Adrenal gland (tissue), 19 donors: ENCODE measurements around the gene PIGB. TPM values are rescaled to one million over a fixed set of nuclear protein-coding genes. Genes with fewer than 3 reads are reported as not detected.

ENCODE experiments used
- DNase-seq, 7 donors: peaks; one replicate each; pipeline ENCODE4 v3.0.0-alpha.2; 2019 to 2020
- H3K27ac ChIP-seq, 5 donors: fragments of 200-600 bp; sonication (generic) in 4 of 5; 1 replicate in 3 of 5; 2 replicates in 2 of 5; pipeline versions ENCODE4 v1.5.1 to v1.8.0; 2016 to 2020; ENCODE audit warnings: mild to moderate bottlenecking in 1 of 5
- H3K27me3 ChIP-seq: fragments of 200-600 bp; 2 replicates; pipeline ENCODE4 v1.8.0; 2021
- H3K36me3 ChIP-seq, 2 donors: fragments of 200-600 bp; replicated peaks in 1 of 2; 1 replicate in 1 of 2; 2 replicates in 1 of 2; pipeline versions ENCODE4 v1.5.1 to v1.8.0; 2018 to 2022
- H3K4me1 ChIP-seq, 2 donors: fragments of 200-600 bp; replicated peaks in 1 of 2; 1 replicate in 1 of 2; 2 replicates in 1 of 2; pipeline versions ENCODE4 v1.5.1 to v1.8.0; 2018 to 2021
- H3K4me3 ChIP-seq, 4 donors: fragments of 200-600 bp; sonication (generic) in 3 of 4; one replicate each; pipeline ENCODE4 v1.5.1; 2016 to 2018
- H3K9me3 ChIP-seq, 3 donors: fragments of 200-600 bp; sonication (generic) in 1 of 3; replicated peaks in 1 of 3; 1 replicate in 2 of 3; 2 replicates in 1 of 3; pipeline versions ENCODE4 v1.5.1 to v1.8.0; 2016 to 2021
- POLR2A ChIP-seq, 2 donors: fragments of 450-650 bp; IDR thresholded peaks; one replicate each; pipeline ENCODE4 v1.6.1; 2017; ENCODE audit warnings: antibody characterized with exemption in 2 of 2, mild to moderate bottlenecking in 2 of 2, moderate library complexity in 1 of 2
- WGBS, 4 donors: extraction: QIAGEN DNeasy Blood & Tissue Kit in 2 of 4; methylation state at CpG; one replicate each; pipeline versions ENCODE4 v1.1.5 to v1.1.7; 2013 to 2017; 5-methylcytosine and 5-hydroxymethylcytosine counted together
- intact Hi-C, 2 donors: fragments of 100-400 bp; cut with DNase I; formaldehyde crosslinking; loops; one replicate each; pipeline versions ENCODE4 v1.14.1 to v1.15.0; 2022 to 2023
- long read RNA-seq, 10 donors: library from polyadenylated mRNA in 3 of 10; unstranded in 2 of 10; stranded (forward) in 1 of 10; transcript quantifications; one replicate each; pipeline ENCODE4 v2.0.0 and lab custom pipeline, GENCODE V29; 2021 to 2026
- polyA plus RNA-seq, 3 donors: library from polyadenylated mRNA; stranded (reverse); fragments of 200-250 nt in 2 of 3; fragments of 350-450 nt in 1 of 3; fragmentation: Illumina TruSeq in 1 of 3; extraction: RNeasy Lipid Tissue Mini Kit (QIAGEN cat#74804) in 1 of 3; gene quantifications; one replicate each; pipeline ENCODE4 v1.2.3, GENCODE V29; 2013 to 2014
- total RNA-seq, 9 donors: library from RNA; depleted of rRNA in 4 of 9; stranded (reverse); fragments of >200 nt in 4 of 9; fragments of 120-200 nt in 1 of 9; fragmentation: NEBNext Ultra II Directional in 1 of 9; extraction: Animal tissue kit (Norgen Biotek cat#: 25700) in 1 of 9; gene quantifications; one replicate each; pipeline versions ENCODE4 v1.1.0 to v1.2.4, GENCODE V29; 2013 to 2023
- TF ChIP-seq, protein P1 (sequence below), 6 experiments: fragments of 450-650 bp in 4 of 6; fragments of 200-600 bp in 2 of 6; sonication (generic) in 1 of 6; IDR thresholded peaks; 1 replicate in 5 of 6; 2 replicates in 1 of 6; pipeline versions ENCODE4 v1.5.1 to v1.8.0; 2016 to 2021; ENCODE audit warnings: antibody characterized with exemption in 6 of 6, mild to moderate bottlenecking in 2 of 6, moderate library complexity in 1 of 6
- donor health status: healthy with polysubstance abuse.
- donor health status: Bipolar disorder and iron deficiency.
- donor health status: DM: yes; HTN: yes; CAD: no.
- donor health status: DM: no; HTN: no; CAD: no.
- donor health status: DM: no; HTN: no; CAD: no.
- donor health status: DM: yes; HTN: yes; CAD: no.

Gene PIGB
- 10 to 100 TPM in 7 of 9 donors, 1 to 10 TPM in 2; 9.5 to 19.6 (median 13.7) TPM for total RNA-seq
- 10 to 100 TPM; 16.2 to 33.8 (median 20.4) TPM for polyA plus RNA-seq
- long read RNA-seq, donor 1, partial matches to known transcripts, result 0 of 2 reads
- long read RNA-seq, donor 1, other reads (novel, unspliced or antisense), result 0 of 2 reads
- long read RNA-seq, donor 2, partial matches to known transcripts, result 0 of 2 reads
- long read RNA-seq, donor 2, other reads (novel, unspliced or antisense), result 0 of 2 reads
- long read RNA-seq, donor 3, partial matches to known transcripts, result 0 of 2 reads
- long read RNA-seq, donor 3, other reads (novel, unspliced or antisense), result 0 of 2 reads
- long read RNA-seq, donor 4, partial matches to known transcripts, result 1 of 6 reads
- long read RNA-seq, donor 4, other reads (novel, unspliced or antisense), result 0 of 6 reads
- long read RNA-seq, donor 5, transcript PIGB-202 (12 exons, 1,668 nt), result major isoform, 22 of 31 reads
- long read RNA-seq, donor 5, partial matches to known transcripts, result 1 of 31 reads
- long read RNA-seq, donor 5, other reads (novel, unspliced or antisense), result 6 of 31 reads
- long read RNA-seq, donor 6, transcript PIGB-202 (12 exons, 1,668 nt), result major isoform, 7 of 10 reads
- long read RNA-seq, donor 6, partial matches to known transcripts, result 0 of 10 reads
- long read RNA-seq, donor 6, other reads (novel, unspliced or antisense), result 3 of 10 reads
- long read RNA-seq, donor 7, partial matches to known transcripts, result 0 of 1 reads
- long read RNA-seq, donor 7, other reads (novel, unspliced or antisense), result 0 of 1 reads
- long read RNA-seq, donor 8, partial matches to known transcripts, result 61 of 73 reads
- long read RNA-seq, donor 8, other reads (novel, unspliced or antisense), result 7 of 73 reads
- long read RNA-seq, donor 9, partial matches to known transcripts, result 0 of 3 reads
- long read RNA-seq, donor 9, other reads (novel, unspliced or antisense), result 0 of 3 reads
- long read RNA-seq, donor 10, partial matches to known transcripts, result 0 of 3 reads
- long read RNA-seq, donor 10, other reads (novel, unspliced or antisense), result 0 of 3 reads

DNA sequence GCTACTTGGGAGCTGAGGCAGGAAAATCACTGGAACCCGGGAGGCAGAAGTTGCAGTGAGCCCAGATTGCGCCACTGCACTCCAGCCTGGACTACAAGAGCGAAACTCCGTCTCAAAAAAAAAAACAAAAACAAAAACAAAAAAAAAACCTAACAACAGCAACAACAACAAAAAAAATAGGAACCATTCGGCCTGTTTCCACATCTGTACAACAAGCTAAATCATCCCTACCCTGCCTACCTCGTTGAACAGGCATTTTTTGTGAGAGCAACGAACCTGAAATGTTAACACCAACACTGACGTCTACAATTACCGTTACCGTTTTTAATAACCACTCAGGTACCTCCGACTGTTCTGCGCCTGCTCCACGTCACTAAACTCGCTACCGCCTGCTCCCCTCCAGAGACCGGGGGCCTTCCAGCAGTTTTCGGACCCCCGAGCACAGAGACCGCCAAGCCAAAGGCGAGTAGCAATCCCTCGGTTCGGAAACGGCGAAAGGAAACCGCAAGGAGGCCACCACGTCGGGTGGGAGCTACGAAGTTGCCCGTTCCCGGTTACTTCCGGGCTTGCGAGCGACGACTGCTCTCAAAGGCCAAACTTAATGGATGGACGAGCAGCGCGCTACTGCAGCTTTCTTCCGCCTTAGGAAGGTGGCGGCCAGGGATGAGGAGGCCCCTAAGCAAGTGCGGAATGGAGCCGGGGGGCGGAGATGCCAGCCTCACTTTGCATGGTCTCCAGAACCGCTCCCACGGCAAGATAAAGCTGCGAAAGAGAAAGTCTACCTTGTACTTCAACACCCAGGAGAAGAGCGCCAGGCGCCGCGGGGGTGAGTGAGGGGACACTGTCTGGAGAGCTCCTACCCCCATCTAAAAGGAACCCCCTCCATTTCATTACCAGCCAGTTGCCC lies at the start of gene PIGB, which contains the start of gene PIGBOS1:
PIGB (plus strand) TSS at position 635 of the 907 bp plus-strand sequence; CDS start at position 664, 29 bp downstream.
PIGBOS1 (minus strand) TSS at position 536 of the 907 bp plus-strand sequence. CDS start 1,331 bp downstream, outside the sequence.
- H3K4me3 ChIP-seq, result peak within 1 kb of the TSS; percentile 44 to 95 (median 74)
- no peaks in the 10 kb centered on the region for H3K27me3 ChIP-seq
- intact Hi-C loops, result no loop called here
- peaks cover 4 to 32% of the 10 kb centered on the region in 2 donors for H3K4me1 ChIP-seq
- H3K27ac ChIP-seq, result peak within 1 kb of the TSS; percentile 83 to 96 (median 90)
- peaks cover 0 to 2% of the 10 kb centered on the region in 2 donors for H3K36me3 ChIP-seq
- TF ChIP-seq, protein P1, sequence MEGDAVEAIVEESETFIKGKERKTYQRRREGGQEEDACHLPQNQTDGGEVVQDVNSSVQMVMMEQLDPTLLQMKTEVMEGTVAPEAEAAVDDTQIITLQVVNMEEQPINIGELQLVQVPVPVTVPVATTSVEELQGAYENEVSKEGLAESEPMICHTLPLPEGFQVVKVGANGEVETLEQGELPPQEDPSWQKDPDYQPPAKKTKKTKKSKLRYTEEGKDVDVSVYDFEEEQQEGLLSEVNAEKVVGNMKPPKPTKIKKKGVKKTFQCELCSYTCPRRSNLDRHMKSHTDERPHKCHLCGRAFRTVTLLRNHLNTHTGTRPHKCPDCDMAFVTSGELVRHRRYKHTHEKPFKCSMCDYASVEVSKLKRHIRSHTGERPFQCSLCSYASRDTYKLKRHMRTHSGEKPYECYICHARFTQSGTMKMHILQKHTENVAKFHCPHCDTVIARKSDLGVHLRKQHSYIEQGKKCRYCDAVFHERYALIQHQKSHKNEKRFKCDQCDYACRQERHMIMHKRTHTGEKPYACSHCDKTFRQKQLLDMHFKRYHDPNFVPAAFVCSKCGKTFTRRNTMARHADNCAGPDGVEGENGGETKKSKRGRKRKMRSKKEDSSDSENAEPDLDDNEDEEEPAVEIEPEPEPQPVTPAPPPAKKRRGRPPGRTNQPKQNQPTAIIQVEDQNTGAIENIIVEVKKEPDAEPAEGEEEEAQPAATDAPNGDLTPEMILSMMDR (IDR thresholded peaks at IDR 0.05), result peak in 3 of 6 experiments; percentile 18 to 25 (median 25)
- TF ChIP-seq POLR2A (IDR thresholded peaks at IDR 0.05), result peak in 1 of 2 donors; percentile 75
- WGBS, 4 donors, result 0 to 2% (median 1%) methylated on average over 30 to 49 of the region's 49 CpGs
- no peaks in the 10 kb centered on the region for H3K9me3 ChIP-seq
- peak; percentile 83 to 93 (median 87) for DNase-seq

DNA sequence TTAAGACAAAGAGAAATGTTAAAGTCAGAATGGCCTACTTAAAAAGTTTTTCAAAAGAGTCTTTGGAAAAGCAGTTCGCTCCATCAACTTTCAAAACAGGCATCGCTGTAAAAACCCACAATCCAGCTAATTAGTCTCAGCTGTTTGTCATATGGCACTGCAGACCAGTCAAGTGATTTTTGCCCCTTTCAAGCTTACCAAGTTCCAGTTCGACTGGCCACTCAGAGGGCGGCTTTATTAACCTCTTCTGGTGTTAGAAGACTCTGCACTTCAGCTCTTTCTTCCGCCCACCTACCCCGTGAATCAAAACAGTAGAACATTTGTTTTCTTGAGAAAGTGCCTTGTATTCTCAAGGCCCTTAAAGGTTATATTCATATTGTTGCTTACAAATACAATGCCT lies 48.7 kb upstream of the PIGB start:
- intact Hi-C loops, result no loop called here
- Histone ChIP-seq H3K27ac (no peak overlapping the region), H3K4me1 (peaks cover 5 to 26% of the 10 kb centered on the region in 2 donors)

DNA sequence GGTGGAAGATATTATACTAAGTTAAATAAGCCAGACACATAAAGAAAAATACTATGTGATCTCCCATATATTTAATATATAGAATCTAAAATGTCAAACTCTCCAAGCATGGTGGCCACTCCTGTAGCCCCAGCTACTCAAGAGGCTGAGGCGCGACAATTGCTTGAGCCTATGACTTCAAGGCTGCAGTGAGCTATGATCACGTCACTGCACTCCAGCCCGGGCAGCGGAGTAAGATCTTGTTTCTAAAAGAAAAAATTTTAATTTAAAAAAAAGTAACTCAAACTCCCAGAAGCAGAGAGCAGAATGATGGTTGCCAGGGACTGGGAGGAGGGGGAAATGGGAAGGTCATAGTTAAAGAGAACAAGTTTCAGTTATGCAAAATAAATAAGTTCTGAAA lies 42.7 kb upstream of the PIGB start:
- TF ChIP-seq, protein P1 (IDR thresholded peaks at IDR 0.05), result no peak
- no peak for TF ChIP-seq POLR2A (IDR thresholded peaks at IDR 0.05)
- peak; percentile 36 to 74 (median 63) for DNase-seq
- Histone ChIP-seq H3K4me3 (no peak overlapping the region), H3K9me3 (no peaks in the 10 kb centered on the region), H3K36me3 (no peaks in the 10 kb centered on the region), H3K4me1 (peaks cover 16 to 32% of the 10 kb centered on the region in 2 donors), H3K27me3 (no peaks in the 10 kb centered on the region), H3K27ac (peak overlapping the region in 3 of 5 donors; percentile 46 to 52 (median 51))
- 36 to 55% (median 41%) methylated on average over 5 of the region's 5 CpGs for WGBS, 4 donors
- intact Hi-C loops, result no loop called here

More for the DNA sequence above, 48.7 kb upstream of the PIGB start:
- no peak for DNase-seq
- Histone ChIP-seq H3K36me3 (no peaks in the 10 kb centered on the region), H3K27me3 (no peaks in the 10 kb centered on the region), H3K9me3 (no peaks in the 10 kb centered on the region), H3K4me3 (no peak overlapping the region)
- TF ChIP-seq POLR2A (IDR thresholded peaks at IDR 0.05), result no peak
- TF ChIP-seq, protein P1 (IDR thresholded peaks at IDR 0.05), result no peak
- 89 to 91% (median 90%) methylated on average over 6 of the region's 6 CpGs for WGBS, 4 donors
